OCI-LY3 (cell line): Measurements from ENCODE around the gene ZNF428.
A peak's percentile ranks its signal among the peaks of the same experiment; 100 is the strongest.

Experiments
- H2AFZ ChIP-seq: fragments of 200-600, 300-600 bp; shearing (Covaris generic); 2 replicates; pipeline ENCODE4 v1.6.0; 2014; ENCODE audit warnings: antibody characterized with exemption, low read depth, low read length
- H3K27ac ChIP-seq: fragments of 200-600, 300-600 bp; sonication (generic); 2 replicates; pipeline ENCODE4 v1.5.1; 2014; ENCODE audit warnings: mild to moderate bottlenecking, low read length, moderate library complexity, mixed read lengths
- H3K27me3 ChIP-seq: fragments of 200-600, 300-600 bp; sonication (generic); 2 replicates; pipeline ENCODE4 v1.6.1; 2014; ENCODE audit warnings: low read depth, low read length, mixed read lengths
- H3K36me3 ChIP-seq: fragments of 200-600, 300-600 bp; sonication (generic); replicated peaks from 2 replicates; pipeline ENCODE3; 2014; ENCODE audit warnings: low read depth, low read length, mixed read lengths
- H3K4me1 ChIP-seq: fragments of 300-600, 200-600 bp; sonication (generic); 2 replicates; pipeline ENCODE4 v1.6.1; 2014; ENCODE audit warnings: low read length, mixed read lengths
- H3K4me2 ChIP-seq: fragments of 200-600, 300-600 bp; sonication (generic); 2 replicates; pipeline ENCODE4 v1.6.1; 2014; ENCODE audit warnings: low read length, mixed read lengths
- H3K4me3 ChIP-seq: fragments of 300-600, 200-600 bp; sonication (generic); 2 replicates; pipeline ENCODE4 v1.5.1; 2014; ENCODE audit warnings: antibody characterized with exemption, mild to moderate bottlenecking, low read length, moderate library complexity
- H3K79me2 ChIP-seq: fragments of 300-600, 200-600 bp; shearing (Covaris generic); 2 replicates; pipeline ENCODE4 v1.6.1; 2014; ENCODE audit warnings: mild to moderate bottlenecking, low read length, mixed read lengths
- H3K9ac ChIP-seq: fragments of 300-600, 200-600 bp; shearing (Covaris generic); 2 replicates; pipeline ENCODE4 v1.6.0; 2014; ENCODE audit warnings: mild to moderate bottlenecking, low read length, moderate library complexity
- H3K9me3 ChIP-seq: fragments of 200-600, 300-600 bp; shearing (Covaris generic); 2 replicates; pipeline ENCODE4 v1.6.1; 2014; ENCODE audit warnings: low read length, mixed read lengths; ENCODE audit not compliant: insufficient read depth
- H4K20me1 ChIP-seq: fragments of 200-600, 300-600 bp; sonication (generic); 2 replicates; pipeline ENCODE4 v1.6.1; 2016; ENCODE audit warnings: low read length, mixed read lengths; ENCODE audit not compliant: insufficient read depth
- CTCF ChIP-seq: fragments of 200-600, 300-600 bp; sonication (generic); IDR thresholded peaks from 2 replicates; pipeline ENCODE4 v1.5.1; 2014; ENCODE audit warnings: antibody characterized with exemption, low read length, low read depth
- EZH2phosphoT487 ChIP-seq: fragments of 200-600 bp; shearing (Covaris generic); IDR thresholded peaks from 2 replicates; pipeline ENCODE4 v1.6.1; 2018; ENCODE audit warnings: antibody characterized with exemption, mixed run types, low read depth

ZNF428 gene

GRCh38 chr19:43619262-43620060 lies at the start of gene ZNF428:
ZNF428 (minus strand) TSS chr19:43619629; CDS start chr19:43614304, 5,325 bp downstream.
- Histone ChIP-seq H3K4me2 (peak within 1 kb of the TSS; percentile 91), H3K9me3 (no peaks in the 10 kb centered on the region), H3K4me3 (peak within 1 kb of the TSS; percentile 90), H4K20me1 (no peaks in the 10 kb centered on the region), H2AFZ (peak within 1 kb of the TSS; percentile 93), H3K36me3 (peaks cover 2% of the 10 kb centered on the region), H3K27ac (peak within 1 kb of the TSS; percentile 80), H3K4me1 (peaks cover 5% of the 10 kb centered on the region), H3K9ac (peak within 1 kb of the TSS; percentile 93), H3K79me2 (peaks cover 24% of the 10 kb centered on the region), H3K27me3 (no peaks in the 10 kb centered on the region)
- TF ChIP-seq CTCF (no peak), EZH2phosphoT487 (no peak)

GRCh38 chr19:43668406-43669109 lies 49.1 kb upstream of the ZNF428 start:
- H2AFZ ChIP-seq, result no peak overlapping the region
- TF ChIP-seq CTCF (no peak), EZH2phosphoT487 (no peak)

GRCh38 chr19:43667876-43668405 lies 48.5 kb upstream of the ZNF428 start:
- Histone ChIP-seq H3K4me3 (no peak overlapping the region), H4K20me1 (no peaks in the 10 kb centered on the region), H3K27ac (no peak overlapping the region), H3K4me2 (no peak overlapping the region), H3K36me3 (no peaks in the 10 kb centered on the region), H3K4me1 (peaks cover 9% of the 10 kb centered on the region), H3K27me3 (peaks cover 8% of the 10 kb centered on the region; the same call in 1 of the 2 replicates), H3K79me2 (no peaks in the 10 kb centered on the region), H2AFZ (no peak overlapping the region), H3K9me3 (no peaks in the 10 kb centered on the region), H3K9ac (no peak overlapping the region)
- TF ChIP-seq EZH2phosphoT487 (no peak), CTCF (no peak)

More at GRCh38 chr19:43668406-43669109, 49.1 kb upstream of the ZNF428 start:
- H4K20me1 ChIP-seq, result no peaks in the 10 kb centered on the region
- peaks cover 9% of the 10 kb centered on the region for H3K4me1 ChIP-seq
- no peaks in the 10 kb centered on the region for H3K9me3 ChIP-seq
- no peak overlapping the region for H3K27ac ChIP-seq
- H3K4me3 ChIP-seq, result no peak overlapping the region
- no peaks in the 10 kb centered on the region for H3K36me3 ChIP-seq
- no peaks in the 10 kb centered on the region for H3K79me2 ChIP-seq
- no peak overlapping the region for H3K9ac ChIP-seq
- H3K4me2 ChIP-seq, result no peak overlapping the region
- peaks cover 8% of the 10 kb centered on the region; the same call in 1 of the 2 replicates for H3K27me3 ChIP-seq
